ENCODE data around the gene MTAP. TPM values are rescaled to one million over a fixed set of nuclear protein-coding genes. Genes with fewer than 3 reads are reported as not detected.

The MTAP gene
- polyA plus RNA-seq, 1 donor (not counting 4 experiments of a cell fraction or from before 2014, with no cell fraction given): 48.7 TPM

DNA sequence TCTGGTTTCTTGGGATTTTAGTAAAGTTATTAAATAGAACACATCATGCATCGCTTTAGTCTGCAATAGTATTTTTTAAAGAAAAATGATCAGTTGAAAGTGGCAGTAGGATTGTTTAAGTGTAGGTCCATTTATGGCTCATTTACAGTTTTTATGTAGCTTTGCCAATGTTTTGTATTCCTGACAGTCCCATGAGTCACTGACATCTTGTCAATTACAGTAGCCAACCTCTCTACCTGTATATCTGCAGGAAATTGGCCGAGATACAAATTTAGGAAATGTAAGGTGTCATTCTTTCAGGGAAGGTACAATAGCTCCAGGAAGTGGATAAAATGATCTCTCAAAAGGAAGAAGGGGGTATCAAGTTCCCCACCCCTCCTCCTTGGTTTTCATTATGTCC lies 47.7 kb upstream of the MTAP start:
- FAIRE-seq: peak; percentile 94
- Histone ChIP-seq H2AFZ (ENCODE audit: control insufficient read depth, low read length) (no peak overlapping the region), H3K9ac (ENCODE audit: control insufficient read depth, extremely low read depth, insufficient read depth, low read length) (no peak overlapping the region), H3K4me2 (ENCODE audit: control insufficient read depth, extremely low read depth, insufficient read depth, low read depth, low read length) (peak overlapping the region; percentile 2), H3K27me3 (ENCODE audit: control insufficient read depth, extremely low read depth, insufficient read depth, low read length) (no peaks in the 10 kb centered on the region), H3K4me3 (ENCODE audit: control insufficient read depth in 2 of 3, extremely low read depth in 1 of 3, insufficient read depth in 2 of 3, low read depth in 1 of 3, low read length in 3 of 3) (no peak overlapping the region), H3K27ac (ENCODE audit: control insufficient read depth, insufficient read depth, low read length) (no peak overlapping the region), H4K20me1 (ENCODE audit: control insufficient read depth, extremely low read depth, insufficient read depth, low read length) (no peaks in the 10 kb centered on the region), H3K9me1 (ENCODE audit: control insufficient read depth, extremely low read depth, insufficient read depth, low read length) (no peaks in the 10 kb centered on the region), H3K4me1 (ENCODE audit: control insufficient read depth, extremely low read depth, insufficient read depth, low read length) (peaks cover 26% of the 10 kb centered on the region), H3K79me2 (ENCODE audit: control insufficient read depth, insufficient read depth, low read length) (no peaks in the 10 kb centered on the region), H3K9me3 (ENCODE audit: control insufficient read depth, low read depth, low read length) (no peaks in the 10 kb centered on the region), H3K36me3 (ENCODE audit: control insufficient read depth in 2 of 2, extremely low read depth in 1 of 2, insufficient read depth in 2 of 2, low read length in 2 of 2) (no peaks in the 10 kb centered on the region)
- TF ChIP-seq EZH2 (IDR thresholded peaks at IDR 0.05; ENCODE audit: low read length) (no peak), CTCF (optimal IDR thresholded peaks at IDR 0.05 in 1 of 3, IDR thresholded peaks at IDR 0.05 in 1 of 3, conservative IDR thresholded peaks at IDR 0.05 in 1 of 3; ENCODE audit: extremely low read depth in 1 of 3, insufficient read depth in 2 of 3, low read length in 3 of 3) (no peak)
- no peak for DNase-seq (ENCODE audit: low read depth, low spot score)
- dilution Hi-C loops (cut with MboI; ENCODE audit: extremely low pct_ligation_motif_present, low sequenced_read_pairs): no loop called here

DNA sequence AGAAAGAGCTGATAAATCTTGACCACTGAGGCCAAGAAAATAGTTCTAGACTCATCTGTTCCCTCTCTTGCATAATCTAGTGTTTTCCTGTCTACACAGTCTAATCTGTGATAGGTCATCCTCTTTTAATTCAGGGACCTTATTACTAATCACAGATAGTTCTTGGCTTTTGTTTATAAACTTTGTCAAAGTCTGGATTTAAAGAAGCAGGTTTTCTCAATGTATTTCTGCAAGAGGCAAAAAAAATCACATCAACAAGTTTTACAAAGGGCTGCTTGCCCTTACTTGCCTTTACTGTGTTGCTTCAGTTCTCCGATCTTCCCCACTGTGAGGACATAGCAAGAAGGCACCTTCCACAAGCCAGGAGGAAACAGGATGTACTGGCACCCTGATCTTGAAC lies 43.9 kb upstream of the MTAP start:
- Histone ChIP-seq H4K20me1 (ENCODE audit: control insufficient read depth, extremely low read depth, insufficient read depth, low read length) (no peaks in the 10 kb centered on the region), H3K36me3 (ENCODE audit: control insufficient read depth in 2 of 2, extremely low read depth in 1 of 2, insufficient read depth in 2 of 2, low read length in 2 of 2) (no peaks in the 10 kb centered on the region), H3K4me2 (ENCODE audit: control insufficient read depth, extremely low read depth, insufficient read depth, low read depth, low read length) (no peak overlapping the region), H3K27me3 (ENCODE audit: control insufficient read depth, extremely low read depth, insufficient read depth, low read length) (no peaks in the 10 kb centered on the region), H3K27ac (ENCODE audit: control insufficient read depth, insufficient read depth, low read length) (no peak overlapping the region), H3K4me3 (ENCODE audit: control insufficient read depth in 2 of 3, extremely low read depth in 1 of 3, insufficient read depth in 2 of 3, low read depth in 1 of 3, low read length in 3 of 3) (no peak overlapping the region), H3K79me2 (ENCODE audit: control insufficient read depth, insufficient read depth, low read length) (no peaks in the 10 kb centered on the region), H3K4me1 (ENCODE audit: control insufficient read depth, extremely low read depth, insufficient read depth, low read length) (peaks cover 24% of the 10 kb centered on the region), H3K9ac (ENCODE audit: control insufficient read depth, extremely low read depth, insufficient read depth, low read length) (no peak overlapping the region), H2AFZ (ENCODE audit: control insufficient read depth, low read length) (peak overlapping the region; percentile 34), H3K9me3 (ENCODE audit: control insufficient read depth, low read depth, low read length) (no peaks in the 10 kb centered on the region), H3K9me1 (ENCODE audit: control insufficient read depth, extremely low read depth, insufficient read depth, low read length) (no peaks in the 10 kb centered on the region)
- dilution Hi-C loops (cut with MboI; ENCODE audit: extremely low pct_ligation_motif_present, low sequenced_read_pairs): no loop called here
- DNase-seq (ENCODE audit: low read depth, low spot score) (no peak), FAIRE-seq (peak; percentile 92)
- TF ChIP-seq EZH2 (IDR thresholded peaks at IDR 0.05; ENCODE audit: low read length) (no peak), CTCF (optimal IDR thresholded peaks at IDR 0.05 in 1 of 3, IDR thresholded peaks at IDR 0.05 in 1 of 3, conservative IDR thresholded peaks at IDR 0.05 in 1 of 3; ENCODE audit: extremely low read depth in 1 of 3, insufficient read depth in 2 of 3, low read length in 3 of 3) (no peak)
